H9 (cell line): ENCODE measurements around the gene SCFD2. TPM values are rescaled to one million over a fixed set of nuclear protein-coding genes. Genes with fewer than 3 reads are reported as not detected.

ENCODE experiments used
- DNase-seq: peaks from one replicate; pipeline ENCODE4 v3.0.0-alpha.2; 2017
- H2AFZ ChIP-seq: one replicate; pipeline ENCODE4 v1.6.1; 2013; ENCODE audit warnings: mild to moderate bottlenecking, low read length, control low read depth, moderate library complexity
- H2AK5ac ChIP-seq: 2 replicates; pipeline ENCODE4 v1.6.1; 2013; ENCODE audit warnings: low read length, control low read depth, mixed read lengths; ENCODE audit not compliant: insufficient read length
- H2BK120ac ChIP-seq: one replicate; pipeline ENCODE4 v1.6.1; 2013; ENCODE audit warnings: low read depth, mild to moderate bottlenecking, low read length, control low read depth, inconsistent platforms; ENCODE audit not compliant: poor library complexity, severe bottlenecking
- H2BK12ac ChIP-seq: 2 replicates; pipeline ENCODE4 v1.6.1; 2013; ENCODE audit warnings: low read length, control low read depth, mixed read lengths, low read depth; ENCODE audit not compliant: insufficient read length
- H2BK15ac ChIP-seq: 2 replicates; pipeline ENCODE4 v1.6.1; 2013; ENCODE audit warnings: low read depth, low read length, control low read depth
- H2BK20ac ChIP-seq: one replicate; pipeline ENCODE4 v1.6.1; 2013; ENCODE audit warnings: low read depth, mild to moderate bottlenecking, low read length, control low read depth, inconsistent platforms; ENCODE audit not compliant: poor library complexity, severe bottlenecking
- H2BK5ac ChIP-seq: 2 replicates; pipeline ENCODE4 v1.6.1; 2013; ENCODE audit warnings: low read length, control low read depth, mixed read lengths; ENCODE audit not compliant: insufficient read length
- H3K14ac ChIP-seq: 2 replicates; pipeline ENCODE4 v1.6.1; 2013; ENCODE audit warnings: low read length, control low read depth; ENCODE audit not compliant: insufficient read depth
- H3K18ac ChIP-seq: 2 replicates; pipeline ENCODE4 v1.6.1; 2013; ENCODE audit warnings: low read depth, mild to moderate bottlenecking, mixed read lengths, low read length, control low read depth; ENCODE audit not compliant: insufficient read length
- H3K23ac ChIP-seq: 2 replicates; pipeline ENCODE4 v1.6.1; 2013; ENCODE audit warnings: low read length, control low read depth, mixed read lengths, low read depth; ENCODE audit not compliant: insufficient read length
- H3K23me2 ChIP-seq: 2 replicates; pipeline ENCODE4 v1.6.1; 2013; ENCODE audit warnings: low read depth, mild to moderate bottlenecking, mixed read lengths, low read length, control low read depth; ENCODE audit not compliant: insufficient read length, poor library complexity, severe bottlenecking
- H3K27ac ChIP-seq: 2 replicates; pipeline ENCODE4 v1.5.1; 2013; ENCODE audit warnings: low read length, control low read depth, mixed read lengths, low read depth; ENCODE audit not compliant: insufficient read length
- H3K27me3 ChIP-seq: 2 replicates; pipeline ENCODE4 v1.6.1; 2013; ENCODE audit warnings: low read length, control low read depth, inconsistent platforms; ENCODE audit not compliant: insufficient read depth
- H3K4ac ChIP-seq: 2 replicates; pipeline ENCODE4 v1.6.1; 2013; ENCODE audit warnings: low read depth, mild to moderate bottlenecking, control low read depth, inconsistent platforms, low read length, moderate library complexity
- H3K4me1 ChIP-seq: 2 replicates; pipeline ENCODE4 v1.6.1; 2013; ENCODE audit warnings: low read length, control low read depth, inconsistent platforms; ENCODE audit not compliant: insufficient read depth
- H3K4me2 ChIP-seq: 2 replicates; pipeline ENCODE4 v1.6.1; 2013; ENCODE audit warnings: low read length, control low read depth, mixed read lengths; ENCODE audit not compliant: insufficient read length, insufficient read depth
- H3K56ac ChIP-seq: 2 replicates; pipeline ENCODE4 v1.6.1; 2013; ENCODE audit warnings: low read depth, mild to moderate bottlenecking, mixed read lengths, low read length, control low read depth; ENCODE audit not compliant: insufficient read length
- H3K79me1 ChIP-seq: 2 replicates; pipeline ENCODE4 v1.6.1; 2013; ENCODE audit warnings: low read depth, mild to moderate bottlenecking, moderate library complexity, low read length, control low read depth, inconsistent platforms; ENCODE audit not compliant: insufficient read depth, poor library complexity, severe bottlenecking
- H3K79me2 ChIP-seq: 2 replicates; pipeline ENCODE4 v1.6.1; 2013; ENCODE audit warnings: low read length, control low read depth, inconsistent platforms; ENCODE audit not compliant: insufficient read depth
- H3K9ac ChIP-seq: 2 replicates; pipeline ENCODE4 v1.6.1; 2013; ENCODE audit warnings: low read length, control low read depth, mixed read lengths; ENCODE audit not compliant: insufficient read length; ENCODE audit errors: extremely low read depth
- H3K9me3 ChIP-seq: one replicate; pipeline ENCODE4 v1.6.1; 2013; ENCODE audit warnings: low read depth, low read length, inconsistent platforms; ENCODE audit not compliant: control insufficient read depth
- H3T11ph ChIP-seq: one replicate; pipeline ENCODE4 v1.6.1; 2013; ENCODE audit warnings: mild to moderate bottlenecking, low read length, control low read depth, inconsistent platforms
- H4K20me1 ChIP-seq: one replicate; pipeline ENCODE4 v1.6.1; 2013; ENCODE audit not compliant: control insufficient read depth, insufficient read length, insufficient read depth
- H4K5ac ChIP-seq: 2 replicates; pipeline ENCODE4 v1.6.1; 2013; ENCODE audit warnings: low read depth, mild to moderate bottlenecking, mixed read lengths, low read length, control low read depth; ENCODE audit not compliant: insufficient read length
- H4K8ac ChIP-seq: replicated peaks from 2 replicates; pipeline ENCODE4 v1.6.1; 2013; ENCODE audit warnings: low read length, control low read depth, mixed read lengths, low read depth; ENCODE audit not compliant: insufficient read length
- H4K91ac ChIP-seq: 2 replicates; pipeline ENCODE4 v1.6.1; 2013; ENCODE audit warnings: low read depth, mild to moderate bottlenecking, moderate library complexity, mixed read lengths, low read length, control low read depth; ENCODE audit not compliant: insufficient read length
- H3K27ac Mint-ChIP-seq, 3 experiments: 2 replicates in 2 of 3; 3 replicates in 1 of 3; pipeline ENCODE4 v1.8.0; 2020 to 2021; ENCODE audit warnings: mixed read lengths in 3 of 3, mild to moderate bottlenecking in 1 of 3, moderate library complexity in 1 of 3
- H3K27me3 Mint-ChIP-seq: 2 replicates; pipeline ENCODE4 v1.8.0; 2021; ENCODE audit warnings: low read depth, mild to moderate bottlenecking, moderate library complexity, mixed read lengths
- H3K36me3 Mint-ChIP-seq, 3 experiments: 2 replicates in 2 of 3; 3 replicates in 1 of 3; pipeline ENCODE4 v1.8.0; 2020 to 2021; ENCODE audit warnings: low read depth in 3 of 3, mixed read lengths in 3 of 3; ENCODE audit not compliant: insufficient read depth in 1 of 3
- H3K4me1 Mint-ChIP-seq, 2 experiments: 2 replicates each; pipeline ENCODE4 v1.8.0; 2020; ENCODE audit warnings: mixed read lengths in 2 of 2
- H3K4me3 Mint-ChIP-seq, 2 experiments: 2 replicates in 1 of 2; 3 replicates in 1 of 2; pipeline ENCODE4 v1.8.0; 2020 to 2021; ENCODE audit warnings: mild to moderate bottlenecking in 2 of 2, mixed read lengths in 2 of 2, moderate library complexity in 1 of 2
- H3K9me3 Mint-ChIP-seq, 2 experiments: 2 replicates in 1 of 2; 3 replicates in 1 of 2; pipeline ENCODE4 v1.8.0; 2020; ENCODE audit warnings: mild to moderate bottlenecking in 2 of 2, mixed read lengths in 2 of 2, moderate library complexity in 1 of 2
- CTCF ChIP-seq: fragments of 200-600 bp; sonication (generic); conservative IDR thresholded peaks from 3 replicates; pipeline ENCODE4 v1.8.0; 2021; ENCODE audit warnings: antibody characterized with exemption, mild to moderate bottlenecking
- WGBS: extraction: QIAGEN DNeasy Blood & Tissue Kit; methylation state at CpG from one replicate; pipeline ENCODE4 v1.1.7; 2013; ENCODE audit warnings: missing lambda C conversion rate, low lambda C conversion rate, mixed read lengths; ENCODE audit not compliant: insufficient read length; ENCODE audit errors: extremely low coverage; 5-methylcytosine and 5-hydroxymethylcytosine counted together
- total RNA-seq: library from RNA; stranded (reverse); gene quantifications from 2 replicates; pipeline ENCODE4 v1.2.1, GENCODE V29; 2021

SCFD2 gene
- total RNA-seq, 1 experiment from 2014 or later: 10.1 TPM

GRCh38 chr4:53233114-53233795 lies 132.6 kb downstream of the SCFD2 start:
- Histone ChIP-seq H2AK5ac (no peak overlapping the region), H4K8ac (no peak overlapping the region), H3K18ac (no peak overlapping the region), H3K56ac (no peak overlapping the region), H3K79me1 (no peaks in the 10 kb centered on the region), H3K23ac (no peak overlapping the region), H3K9me3 (no peaks in the 10 kb centered on the region), H4K91ac (no peak overlapping the region), H3K27me3 (no peaks in the 10 kb centered on the region), H2BK120ac (no peak overlapping the region), H3K23me2 (no peaks in the 10 kb centered on the region), H3T11ph (no peak overlapping the region), H2BK5ac (no peak overlapping the region), H2AFZ (no peak overlapping the region), H3K4ac (no peak overlapping the region), H3K9ac (no peak overlapping the region), H2BK12ac (no peak overlapping the region), H2BK15ac (no peak overlapping the region), H2BK20ac (no peak overlapping the region), H3K79me2 (no peaks in the 10 kb centered on the region), H3K27ac (no peak overlapping the region), H3K4me1 (no peaks in the 10 kb centered on the region), H4K20me1 (no peaks in the 10 kb centered on the region), H3K4me2 (no peak overlapping the region), H3K14ac (no peak overlapping the region), H4K5ac (no peak overlapping the region)
- H3K27ac Mint-ChIP-seq: no peak overlapping the region
- DNase-seq: no peak
- H3K27me3 Mint-ChIP-seq: no peaks in the 10 kb centered on the region
- H3K9me3 Mint-ChIP-seq: no peaks in the 10 kb centered on the region; a peak in 1 of 5 replicates
- TF ChIP-seq CTCF: no peak
- no CpG with 5 or more reads among the region's 2 CpGs for WGBS
- no peaks in the 10 kb centered on the region for H3K36me3 Mint-ChIP-seq
- H3K4me1 Mint-ChIP-seq: no peaks in the 10 kb centered on the region
- H3K4me3 Mint-ChIP-seq: no peak overlapping the region
